Liver (tissue), 3 donors: Measurements from ENCODE around the gene EXOSC3.

Experiments used
- FOXA1 ChIP-seq: IDR thresholded peaks from 2 replicates; pipeline ENCODE4 v1.6.1; 2016; ENCODE audit warnings: antibody characterized with exemption
- GABPA ChIP-seq, 2 donors: IDR thresholded peaks in 1 of 2; conservative IDR thresholded peaks in 1 of 2; 2 replicates each; pipeline ENCODE4 v1.6.1; 2016; ENCODE audit warnings: antibody characterized with exemption in 2 of 2, mild to moderate bottlenecking in 1 of 2, moderate library complexity in 1 of 2
- HNF4G ChIP-seq: IDR thresholded peaks from 2 replicates; pipeline ENCODE4 v1.6.1; 2016; ENCODE audit warnings: antibody characterized with exemption
- JUND ChIP-seq, 2 donors: IDR thresholded peaks; 2 replicates each; pipeline ENCODE4 v1.6.1; 2016; ENCODE audit warnings: antibody characterized with exemption in 2 of 2
- RAD21 ChIP-seq, 2 donors: IDR thresholded peaks; 2 replicates each; pipeline ENCODE4 v1.6.1; 2016; ENCODE audit warnings: antibody characterized with exemption in 2 of 2, mild to moderate bottlenecking in 2 of 2
- RXRA ChIP-seq, 2 donors: IDR thresholded peaks; 2 replicates each; pipeline ENCODE4 v1.6.1; 2017 to 2018; ENCODE audit warnings: antibody characterized with exemption in 2 of 2, mild to moderate bottlenecking in 1 of 2
- SP1 ChIP-seq: IDR thresholded peaks from 2 replicates; pipeline ENCODE4 v1.6.1; 2018; ENCODE audit warnings: antibody characterized with exemption, mild to moderate bottlenecking
- TAF1 ChIP-seq: conservative IDR thresholded peaks from 2 replicates; pipeline ENCODE4 v1.6.1; 2016; ENCODE audit warnings: antibody characterized with exemption, mild to moderate bottlenecking
- YY1 ChIP-seq: IDR thresholded peaks from 2 replicates; pipeline ENCODE4 v1.6.1; 2016; ENCODE audit warnings: antibody characterized with exemption, mild to moderate bottlenecking
- TF ChIP-seq, protein P1 (sequence below): IDR thresholded peaks from 2 replicates; pipeline ENCODE4 v1.6.1; 2016; ENCODE audit warnings: antibody characterized with exemption
- TF ChIP-seq, protein P2 (sequence below): fragments of 150-350 bp; IDR thresholded peaks from 2 replicates; pipeline ENCODE4 v1.5.1; 2017; ENCODE audit warnings: improper control_type of control experiment, low read depth, low read length; ENCODE audit not compliant: missing input control
- TF ChIP-seq, protein P3 (sequence below): IDR thresholded peaks from 2 replicates; pipeline ENCODE4 v1.6.1; 2016; ENCODE audit warnings: antibody characterized with exemption
- TF ChIP-seq, protein P4 (sequence below): IDR thresholded peaks from 2 replicates; pipeline ENCODE4 v1.6.1; 2016; ENCODE audit warnings: antibody characterized with exemption, mild to moderate bottlenecking
- donor health status: healthy.
- donor health status: healthy.

DNA sequence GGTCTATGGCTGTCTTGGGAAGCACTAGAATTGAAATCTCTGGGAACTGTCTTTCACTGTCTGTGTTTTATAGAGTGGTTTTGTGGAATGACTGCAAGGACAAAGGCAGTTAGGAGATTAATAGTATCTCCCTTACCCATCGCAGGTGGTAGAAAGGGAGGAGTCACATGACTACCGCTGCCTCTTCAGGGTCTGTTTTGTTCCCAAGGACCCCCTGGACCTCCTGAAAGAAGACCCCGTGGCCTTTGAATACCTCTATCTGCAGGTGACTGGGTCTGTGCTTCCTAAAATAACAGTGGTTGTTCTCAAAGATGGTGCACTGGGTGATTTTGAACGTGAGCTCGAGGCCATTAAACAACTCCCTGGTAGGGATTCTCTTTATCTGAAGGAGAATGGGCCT, 54.0 kb downstream of the EXOSC3 start:
- TF ChIP-seq, protein P1, sequence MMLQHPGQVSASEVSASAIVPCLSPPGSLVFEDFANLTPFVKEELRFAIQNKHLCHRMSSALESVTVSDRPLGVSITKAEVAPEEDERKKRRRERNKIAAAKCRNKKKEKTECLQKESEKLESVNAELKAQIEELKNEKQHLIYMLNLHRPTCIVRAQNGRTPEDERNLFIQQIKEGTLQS = no peak
- TF ChIP-seq, protein P2, sequence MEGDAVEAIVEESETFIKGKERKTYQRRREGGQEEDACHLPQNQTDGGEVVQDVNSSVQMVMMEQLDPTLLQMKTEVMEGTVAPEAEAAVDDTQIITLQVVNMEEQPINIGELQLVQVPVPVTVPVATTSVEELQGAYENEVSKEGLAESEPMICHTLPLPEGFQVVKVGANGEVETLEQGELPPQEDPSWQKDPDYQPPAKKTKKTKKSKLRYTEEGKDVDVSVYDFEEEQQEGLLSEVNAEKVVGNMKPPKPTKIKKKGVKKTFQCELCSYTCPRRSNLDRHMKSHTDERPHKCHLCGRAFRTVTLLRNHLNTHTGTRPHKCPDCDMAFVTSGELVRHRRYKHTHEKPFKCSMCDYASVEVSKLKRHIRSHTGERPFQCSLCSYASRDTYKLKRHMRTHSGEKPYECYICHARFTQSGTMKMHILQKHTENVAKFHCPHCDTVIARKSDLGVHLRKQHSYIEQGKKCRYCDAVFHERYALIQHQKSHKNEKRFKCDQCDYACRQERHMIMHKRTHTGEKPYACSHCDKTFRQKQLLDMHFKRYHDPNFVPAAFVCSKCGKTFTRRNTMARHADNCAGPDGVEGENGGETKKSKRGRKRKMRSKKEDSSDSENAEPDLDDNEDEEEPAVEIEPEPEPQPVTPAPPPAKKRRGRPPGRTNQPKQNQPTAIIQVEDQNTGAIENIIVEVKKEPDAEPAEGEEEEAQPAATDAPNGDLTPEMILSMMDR = no peak
- TF ChIP-seq TAF1 (no peak), SP1 (no peak), JUND (IDR thresholded peaks at IDR 0.05) (no peak), RAD21 (IDR thresholded peaks at IDR 0.05) (no peak), YY1 (no peak), HNF4G (no peak), FOXA1 (no peak), RXRA (IDR thresholded peaks at IDR 0.05) (no peak), GABPA (IDR thresholded peaks at IDR 0.05 in 1 of 2, conservative IDR thresholded peaks at IDR 0.05 in 1 of 2) (no peak)
- TF ChIP-seq, protein P3, sequence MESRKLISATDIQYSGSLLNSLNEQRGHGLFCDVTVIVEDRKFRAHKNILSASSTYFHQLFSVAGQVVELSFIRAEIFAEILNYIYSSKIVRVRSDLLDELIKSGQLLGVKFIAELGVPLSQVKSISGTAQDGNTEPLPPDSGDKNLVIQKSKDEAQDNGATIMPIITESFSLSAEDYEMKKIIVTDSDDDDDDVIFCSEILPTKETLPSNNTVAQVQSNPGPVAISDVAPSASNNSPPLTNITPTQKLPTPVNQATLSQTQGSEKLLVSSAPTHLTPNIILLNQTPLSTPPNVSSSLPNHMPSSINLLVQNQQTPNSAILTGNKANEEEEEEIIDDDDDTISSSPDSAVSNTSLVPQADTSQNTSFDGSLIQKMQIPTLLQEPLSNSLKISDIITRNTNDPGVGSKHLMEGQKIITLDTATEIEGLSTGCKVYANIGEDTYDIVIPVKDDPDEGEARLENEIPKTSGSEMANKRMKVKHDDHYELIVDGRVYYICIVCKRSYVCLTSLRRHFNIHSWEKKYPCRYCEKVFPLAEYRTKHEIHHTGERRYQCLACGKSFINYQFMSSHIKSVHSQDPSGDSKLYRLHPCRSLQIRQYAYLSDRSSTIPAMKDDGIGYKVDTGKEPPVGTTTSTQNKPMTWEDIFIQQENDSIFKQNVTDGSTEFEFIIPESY = no peak
- TF ChIP-seq, protein P4, sequence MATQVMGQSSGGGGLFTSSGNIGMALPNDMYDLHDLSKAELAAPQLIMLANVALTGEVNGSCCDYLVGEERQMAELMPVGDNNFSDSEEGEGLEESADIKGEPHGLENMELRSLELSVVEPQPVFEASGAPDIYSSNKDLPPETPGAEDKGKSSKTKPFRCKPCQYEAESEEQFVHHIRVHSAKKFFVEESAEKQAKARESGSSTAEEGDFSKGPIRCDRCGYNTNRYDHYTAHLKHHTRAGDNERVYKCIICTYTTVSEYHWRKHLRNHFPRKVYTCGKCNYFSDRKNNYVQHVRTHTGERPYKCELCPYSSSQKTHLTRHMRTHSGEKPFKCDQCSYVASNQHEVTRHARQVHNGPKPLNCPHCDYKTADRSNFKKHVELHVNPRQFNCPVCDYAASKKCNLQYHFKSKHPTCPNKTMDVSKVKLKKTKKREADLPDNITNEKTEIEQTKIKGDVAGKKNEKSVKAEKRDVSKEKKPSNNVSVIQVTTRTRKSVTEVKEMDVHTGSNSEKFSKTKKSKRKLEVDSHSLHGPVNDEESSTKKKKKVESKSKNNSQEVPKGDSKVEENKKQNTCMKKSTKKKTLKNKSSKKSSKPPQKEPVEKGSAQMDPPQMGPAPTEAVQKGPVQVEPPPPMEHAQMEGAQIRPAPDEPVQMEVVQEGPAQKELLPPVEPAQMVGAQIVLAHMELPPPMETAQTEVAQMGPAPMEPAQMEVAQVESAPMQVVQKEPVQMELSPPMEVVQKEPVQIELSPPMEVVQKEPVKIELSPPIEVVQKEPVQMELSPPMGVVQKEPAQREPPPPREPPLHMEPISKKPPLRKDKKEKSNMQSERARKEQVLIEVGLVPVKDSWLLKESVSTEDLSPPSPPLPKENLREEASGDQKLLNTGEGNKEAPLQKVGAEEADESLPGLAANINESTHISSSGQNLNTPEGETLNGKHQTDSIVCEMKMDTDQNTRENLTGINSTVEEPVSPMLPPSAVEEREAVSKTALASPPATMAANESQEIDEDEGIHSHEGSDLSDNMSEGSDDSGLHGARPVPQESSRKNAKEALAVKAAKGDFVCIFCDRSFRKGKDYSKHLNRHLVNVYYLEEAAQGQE = no peak
